MCF 10A (cell line): Measurements from ENCODE around the gene TNS1. TPM values are rescaled to one million over a fixed set of nuclear protein-coding genes. Genes with fewer than 3 reads are reported as not detected.

Experiments used
- BruUV-seq: library from RNA; stranded (reverse); fragments of 400-500 nt; replicated peaks from 2 replicates; lab custom pipeline; 2021; lab: Mats Ljungman, UMichigan
- CTCF ChIA-PET: fragments of 300-600 bp; sonication (Branson Sonifier 250); formaldehyde crosslinking; extraction: SDS; loops from one replicate; lab custom pipeline; 2021; ENCODE audit warnings: antibody characterized with exemption, inconsistent platforms; lab: Yijun Ruan, JAX
- POLR2A ChIA-PET: fragments of 300-600, 350-650 bp; sonication (Branson Sonifier 250); formaldehyde crosslinking; extraction: SDS; loops from one replicate; lab custom pipeline; 2020; ENCODE audit warnings: antibody characterized with exemption, inconsistent platforms; lab: Yijun Ruan, JAX
- DNase-seq: peaks from one replicate; pipeline ENCODE4 v3.0.0-alpha.2; 2018; ENCODE audit not compliant: unreplicated experiment
- H3K27ac Mint-ChIP-seq: one replicate; pipeline ENCODE4 v1.8.0; 2022; ENCODE audit warnings: mild to moderate bottlenecking, low read depth, mixed read lengths; ENCODE audit not compliant: unreplicated experiment
- H3K27me3 Mint-ChIP-seq: one replicate; pipeline ENCODE4 v1.8.0; 2022; ENCODE audit warnings: mixed read lengths; ENCODE audit not compliant: insufficient read depth, unreplicated experiment
- H3K36me3 Mint-ChIP-seq: one replicate; pipeline ENCODE4 v1.8.0; 2022; ENCODE audit warnings: mild to moderate bottlenecking, moderate library complexity, mixed read lengths; ENCODE audit not compliant: insufficient read depth, unreplicated experiment
- H3K4me1 Mint-ChIP-seq: one replicate; pipeline ENCODE4 v1.8.0; 2022; ENCODE audit warnings: mixed read lengths; ENCODE audit not compliant: insufficient read depth, unreplicated experiment
- H3K4me3 Mint-ChIP-seq: one replicate; pipeline ENCODE4 v1.8.0; 2022; ENCODE audit warnings: mild to moderate bottlenecking, moderate library complexity, mixed read lengths; ENCODE audit not compliant: unreplicated experiment
- H3K9me3 Mint-ChIP-seq: one replicate; pipeline ENCODE4 v1.8.0; 2022; ENCODE audit warnings: mixed read lengths; ENCODE audit not compliant: unreplicated experiment
- intact Hi-C: fragments of 100-400 bp; cut with micrococcal nuclease; formaldehyde crosslinking; loops from 2 replicates; pipeline ENCODE4 v1.14.1; 2022
- total RNA-seq: library from RNA; stranded (reverse); gene quantifications from 2 replicates; pipeline ENCODE4 v1.2.3, GENCODE V29; 2022
- TF ChIP-seq, protein P1 (sequence below): fragments of 200-600 bp; IDR thresholded peaks from one replicate; pipeline ENCODE4 v1.8.0; 2022; ENCODE audit warnings: antibody characterized with exemption, mild to moderate bottlenecking; ENCODE audit not compliant: unreplicated experiment

TNS1 gene
- total RNA-seq, 1 experiment from 2014 or later = 3.3 TPM

DNA sequence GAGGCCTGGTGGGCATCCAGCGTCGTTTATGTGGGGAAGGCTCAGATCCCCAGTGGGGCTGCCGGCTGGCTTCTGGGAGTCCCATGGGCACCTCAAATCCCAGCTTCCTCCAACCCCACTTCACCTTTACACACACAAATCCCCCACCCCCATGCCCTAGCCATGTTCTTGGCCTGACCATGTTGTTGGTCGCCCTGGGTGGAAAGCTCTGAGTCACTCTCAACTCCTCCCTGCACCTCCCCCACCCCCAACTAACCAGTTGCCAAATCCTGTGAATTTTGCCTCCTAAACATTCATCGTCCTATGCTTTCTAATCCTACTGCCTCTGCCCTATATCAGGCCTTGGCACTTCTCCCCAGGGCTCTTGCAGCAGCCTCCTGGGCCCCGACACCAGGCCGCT is 6.4 kb downstream of the TNS1 start:
- intact Hi-C loops = no loop called here
- Mint-ChIP-seq H3K4me3 (peak overlapping the region; percentile 15), H3K4me1 (peaks cover 27% of the 10 kb centered on the region), H3K27ac (peak overlapping the region; percentile 85), H3K9me3 (no peaks in the 10 kb centered on the region), H3K27me3 (no peaks in the 10 kb centered on the region), H3K36me3 (no peaks in the 10 kb centered on the region)
- TF ChIP-seq, protein P1, sequence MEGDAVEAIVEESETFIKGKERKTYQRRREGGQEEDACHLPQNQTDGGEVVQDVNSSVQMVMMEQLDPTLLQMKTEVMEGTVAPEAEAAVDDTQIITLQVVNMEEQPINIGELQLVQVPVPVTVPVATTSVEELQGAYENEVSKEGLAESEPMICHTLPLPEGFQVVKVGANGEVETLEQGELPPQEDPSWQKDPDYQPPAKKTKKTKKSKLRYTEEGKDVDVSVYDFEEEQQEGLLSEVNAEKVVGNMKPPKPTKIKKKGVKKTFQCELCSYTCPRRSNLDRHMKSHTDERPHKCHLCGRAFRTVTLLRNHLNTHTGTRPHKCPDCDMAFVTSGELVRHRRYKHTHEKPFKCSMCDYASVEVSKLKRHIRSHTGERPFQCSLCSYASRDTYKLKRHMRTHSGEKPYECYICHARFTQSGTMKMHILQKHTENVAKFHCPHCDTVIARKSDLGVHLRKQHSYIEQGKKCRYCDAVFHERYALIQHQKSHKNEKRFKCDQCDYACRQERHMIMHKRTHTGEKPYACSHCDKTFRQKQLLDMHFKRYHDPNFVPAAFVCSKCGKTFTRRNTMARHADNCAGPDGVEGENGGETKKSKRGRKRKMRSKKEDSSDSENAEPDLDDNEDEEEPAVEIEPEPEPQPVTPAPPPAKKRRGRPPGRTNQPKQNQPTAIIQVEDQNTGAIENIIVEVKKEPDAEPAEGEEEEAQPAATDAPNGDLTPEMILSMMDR = no peak
- peak; percentile 92 for DNase-seq
- BruUV-seq = no TSS peak
- ChIA-PET POLR2A (no interaction called here), CTCF (interaction anchor here (0.6 to 15.5 kb wide), 4 partner anchors 9 to 208 kb away, joined by 3 to 350 read pairs (median 3); no protein-coding TSS in a partner anchor)

DNA sequence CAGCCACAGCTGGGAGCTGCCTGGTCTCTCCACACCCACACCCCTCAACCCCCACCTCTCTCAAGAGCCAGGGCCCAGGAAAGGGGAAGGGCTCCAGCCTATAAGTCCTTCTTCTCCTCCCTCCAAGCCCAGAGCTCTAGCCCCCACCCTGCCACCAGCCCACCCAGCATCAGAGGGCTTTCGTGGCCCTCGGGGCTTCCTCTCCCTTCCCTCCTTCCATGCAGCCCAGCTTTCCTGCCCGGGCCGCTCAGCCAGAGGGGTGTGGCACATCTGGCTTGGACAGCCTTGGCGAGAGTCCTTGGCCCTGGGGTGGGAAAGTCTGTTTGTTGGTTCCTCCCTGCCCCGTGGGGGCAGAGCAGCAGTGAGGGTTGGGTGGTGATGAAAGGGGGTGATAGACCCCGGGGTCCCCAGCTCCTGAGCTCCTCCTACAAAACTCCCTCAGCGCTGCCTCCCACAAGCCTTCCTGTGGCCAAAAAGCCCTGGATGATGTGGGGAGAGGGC is 7.0 kb downstream of the TNS1 start:
- ChIA-PET POLR2A (no interaction called here), CTCF (interaction anchor here (0.6 to 15.5 kb wide), 3 partner anchors 8 to 207 kb away, joined by 3 to 350 read pairs (median 3); no protein-coding TSS in a partner anchor)
- no peaks in the 10 kb centered on the region for H3K9me3 Mint-ChIP-seq

DNA sequence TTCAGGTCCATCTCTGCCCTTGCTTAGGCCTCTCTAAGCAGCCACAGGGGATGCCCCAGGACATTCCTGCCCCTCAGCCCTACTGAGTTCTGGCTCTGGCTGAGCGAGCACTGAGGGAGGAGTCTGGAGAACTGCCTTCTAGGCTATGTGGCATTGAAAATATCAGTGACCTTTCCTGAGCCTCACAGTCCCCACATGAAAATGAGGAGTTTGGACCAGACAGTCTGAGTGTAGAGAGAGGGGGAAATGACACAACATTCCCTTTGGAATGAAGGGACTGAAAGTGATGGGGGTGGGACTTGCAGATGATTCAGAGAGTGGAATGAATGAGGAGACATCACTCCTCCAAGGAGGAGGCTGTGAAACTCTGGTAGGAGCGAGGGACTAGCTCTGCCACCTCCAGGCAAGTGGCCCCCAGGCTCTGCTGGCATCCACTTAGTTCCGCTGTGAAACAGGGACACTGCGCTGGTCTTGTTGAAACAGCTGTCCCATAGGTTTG is 8.0 kb downstream of the TNS1 start:
- POLR2A ChIA-PET = no interaction called here
- peak overlapping the region; percentile 3 for H3K4me3 Mint-ChIP-seq
- H3K27me3 Mint-ChIP-seq = no peaks in the 10 kb centered on the region
- no peaks in the 10 kb centered on the region for H3K36me3 Mint-ChIP-seq
- no peaks in the 10 kb centered on the region for H3K9me3 Mint-ChIP-seq
- TF ChIP-seq, protein P1 = no peak
- no peak overlapping the region for H3K27ac Mint-ChIP-seq
- CTCF ChIA-PET = interaction anchor here (0.6 to 15.5 kb wide), 9 partner anchors 13 to 1780 kb away, joined by 3 to 350 read pairs (median 4); no protein-coding TSS in a partner anchor
- intact Hi-C loops = no loop called here
- peak; percentile 70 for DNase-seq
- BruUV-seq = no TSS peak
- H3K4me1 Mint-ChIP-seq = peaks cover 27% of the 10 kb centered on the region

More for the DNA sequence above, 7.0 kb downstream of the TNS1 start:
- intact Hi-C loops = no loop called here
- H3K4me1 Mint-ChIP-seq = peaks cover 27% of the 10 kb centered on the region
- no TSS peak for BruUV-seq
- TF ChIP-seq, protein P1 = no peak
- no peaks in the 10 kb centered on the region for H3K27me3 Mint-ChIP-seq
- no peaks in the 10 kb centered on the region for H3K36me3 Mint-ChIP-seq
- peak; percentile 62 for DNase-seq
- H3K4me3 Mint-ChIP-seq = peak overlapping the region; percentile 15
- peak overlapping the region; percentile 85 for H3K27ac Mint-ChIP-seq

DNA sequence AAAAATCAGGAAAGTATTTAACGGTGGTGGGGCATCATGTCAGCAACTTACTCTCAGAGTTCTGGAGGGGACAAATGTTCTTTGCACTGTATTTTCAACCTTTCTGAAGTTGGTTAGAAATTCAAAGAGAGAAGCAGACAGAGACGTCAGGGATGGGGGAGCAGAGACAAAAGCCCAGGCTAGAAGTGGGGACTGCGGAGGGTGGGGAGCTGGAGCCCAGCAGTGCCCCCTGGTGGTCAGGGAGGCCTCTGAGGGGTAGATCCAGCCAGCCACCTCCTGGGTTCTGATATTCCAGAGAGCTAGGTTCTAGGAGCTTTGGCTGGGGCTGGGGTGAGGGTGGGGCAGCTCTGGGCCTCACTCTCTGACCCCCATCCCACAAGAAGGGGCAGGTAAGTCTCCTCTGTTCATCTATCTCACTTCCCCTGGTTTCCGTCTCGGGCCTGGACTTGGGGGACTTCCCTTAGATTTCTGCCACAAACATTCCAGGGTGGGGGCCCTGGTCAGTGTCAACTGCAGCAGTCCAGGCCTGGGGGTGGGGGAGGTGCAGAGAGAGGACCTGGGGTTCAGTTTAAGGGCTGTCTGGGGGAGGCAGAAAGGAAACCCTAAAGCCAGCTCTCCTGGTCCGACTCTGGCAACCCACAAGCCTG is 8.9 kb downstream of the TNS1 start:
- TF ChIP-seq, protein P1 = peak; percentile 64
- Mint-ChIP-seq H3K27ac (no peak overlapping the region), H3K36me3 (peaks cover 5% of the 10 kb centered on the region), H3K9me3 (no peaks in the 10 kb centered on the region), H3K4me1 (peaks cover 28% of the 10 kb centered on the region), H3K27me3 (no peaks in the 10 kb centered on the region), H3K4me3 (no peak overlapping the region)
- CTCF ChIA-PET = interaction anchor here (0.6 to 15.5 kb wide), 13 partner anchors 14 to 1454 kb away, joined by 3 to 350 read pairs (median 4); no protein-coding TSS in a partner anchor
- no TSS peak for BruUV-seq
- POLR2A ChIA-PET = no interaction called here
- DNase-seq = peak; percentile 47
- intact Hi-C loops = no loop called here
